GM12892 (cell line): ENCODE measurements around the gene TMEM141.
"Not testable (repeated sequence)": the region's sequence is repeated elsewhere in the genome, so short reads cannot be mapped to it uniquely, and the experiment has no call there.

Experiments
- POLR2A ChIP-seq: IDR thresholded peaks from 2 replicates; pipeline ENCODE4 v1.6.1; 2011; ENCODE audit warnings: low read depth, low read length, control low read depth
- POLR2AphosphoS5 ChIP-seq: IDR thresholded peaks from 2 replicates; pipeline ENCODE4 v1.6.1; 2011; ENCODE audit warnings: low read depth, low read length, control low read depth
- TAF1 ChIP-seq: IDR thresholded peaks from 2 replicates; pipeline ENCODE4 v1.6.1; 2011; ENCODE audit warnings: low read depth, mild to moderate bottlenecking, control low read depth, low read length, borderline replicate concordance

DNA sequence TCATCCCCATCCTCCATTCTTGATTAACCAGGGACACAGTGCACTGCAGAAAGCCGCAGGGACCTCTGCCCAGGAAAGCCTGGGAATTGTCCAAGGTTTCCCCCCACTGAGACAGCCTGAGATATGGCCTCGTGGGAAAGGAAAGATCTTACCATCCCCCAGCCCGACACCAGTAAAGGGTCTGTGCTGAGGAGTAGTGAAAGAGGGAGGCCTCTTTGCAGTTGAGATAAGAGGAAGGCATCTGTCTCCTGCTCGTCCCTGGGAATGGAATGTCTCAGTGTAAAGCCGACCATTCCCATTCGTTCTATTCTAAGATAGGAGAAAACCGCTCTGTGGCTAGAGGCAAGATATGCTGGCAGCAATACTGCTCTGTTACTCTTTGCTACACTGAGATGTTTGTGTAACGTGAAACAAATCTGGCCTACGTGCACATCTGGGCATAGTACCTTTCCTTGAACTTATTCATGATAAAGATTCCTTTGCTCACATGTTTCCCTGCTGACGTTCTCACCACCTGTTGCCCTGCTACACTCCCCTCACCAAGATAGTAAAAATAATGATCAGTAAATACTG lies 5.7 kb downstream of the TMEM141 start:
- not testable (repeated sequence) for TF ChIP-seq POLR2A, TAF1, POLR2AphosphoS5
